NCI-H2081 (cell line): ENCODE measurements around the gene FUBP1.
"Not testable (repeated sequence)": the region's sequence is repeated elsewhere in the genome, so short reads cannot be mapped to it uniquely, and the experiment has no call there.

Experiments
- DNase-seq, 2 experiments: peaks; one replicate each; lab custom pipeline; 2025; lab: John Stamatoyannopoulos, UW

FUBP1 gene, protein sequence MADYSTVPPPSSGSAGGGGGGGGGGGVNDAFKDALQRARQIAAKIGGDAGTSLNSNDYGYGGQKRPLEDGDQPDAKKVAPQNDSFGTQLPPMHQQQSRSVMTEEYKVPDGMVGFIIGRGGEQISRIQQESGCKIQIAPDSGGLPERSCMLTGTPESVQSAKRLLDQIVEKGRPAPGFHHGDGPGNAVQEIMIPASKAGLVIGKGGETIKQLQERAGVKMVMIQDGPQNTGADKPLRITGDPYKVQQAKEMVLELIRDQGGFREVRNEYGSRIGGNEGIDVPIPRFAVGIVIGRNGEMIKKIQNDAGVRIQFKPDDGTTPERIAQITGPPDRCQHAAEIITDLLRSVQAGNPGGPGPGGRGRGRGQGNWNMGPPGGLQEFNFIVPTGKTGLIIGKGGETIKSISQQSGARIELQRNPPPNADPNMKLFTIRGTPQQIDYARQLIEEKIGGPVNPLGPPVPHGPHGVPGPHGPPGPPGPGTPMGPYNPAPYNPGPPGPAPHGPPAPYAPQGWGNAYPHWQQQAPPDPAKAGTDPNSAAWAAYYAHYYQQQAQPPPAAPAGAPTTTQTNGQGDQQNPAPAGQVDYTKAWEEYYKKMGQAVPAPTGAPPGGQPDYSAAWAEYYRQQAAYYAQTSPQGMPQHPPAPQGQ

DNA sequence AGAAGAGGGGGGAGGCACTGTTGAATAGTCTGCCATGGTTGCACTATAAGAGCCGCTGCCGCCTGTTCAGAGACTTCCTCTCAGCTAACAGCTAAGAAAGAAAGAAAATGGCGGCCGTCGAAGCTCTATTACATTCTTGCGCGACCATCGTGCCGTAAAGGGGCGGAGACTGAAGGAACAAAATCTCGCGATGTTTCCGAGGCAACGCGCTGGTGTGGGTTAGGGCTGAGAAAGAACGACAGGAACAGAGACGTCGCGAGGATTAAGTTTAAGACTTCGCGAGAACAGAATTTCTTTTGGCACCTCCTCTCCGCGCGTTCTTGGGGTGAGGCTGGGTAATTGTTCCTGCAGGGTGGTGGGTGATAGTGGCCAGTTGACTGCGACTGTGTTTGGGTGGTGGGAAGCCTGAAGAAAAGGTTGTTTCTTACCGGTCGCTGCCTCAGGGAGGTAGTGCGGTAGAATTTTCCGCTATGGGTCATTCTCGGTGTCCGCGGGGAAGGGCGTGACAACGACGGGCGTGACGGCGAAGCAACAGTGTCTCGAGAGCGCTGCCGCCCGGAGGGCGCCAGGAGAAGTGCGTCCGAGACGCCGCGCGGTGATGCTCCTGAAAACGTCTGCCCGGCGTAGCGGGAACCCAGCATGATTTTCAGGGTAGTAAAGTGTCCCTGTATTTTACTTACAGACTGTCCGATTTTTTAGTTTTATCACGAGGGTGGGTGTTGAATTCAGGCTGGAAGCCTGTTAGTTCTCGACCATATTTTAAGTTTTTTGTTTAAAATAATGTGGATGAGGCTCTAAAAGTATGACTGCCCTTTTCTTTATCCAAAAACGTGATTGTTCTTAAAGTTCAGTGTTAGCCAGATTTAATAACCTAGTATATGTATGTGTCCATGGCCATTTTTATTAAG lies at the start of gene FUBP1:
Gene FUBP1 (minus strand): TSS at position 104 of the 908 bp plus-strand sequence. CDS start 68 bp downstream, at position 36.
- DNase-seq: peak; percentile 95 to 97

DNA sequence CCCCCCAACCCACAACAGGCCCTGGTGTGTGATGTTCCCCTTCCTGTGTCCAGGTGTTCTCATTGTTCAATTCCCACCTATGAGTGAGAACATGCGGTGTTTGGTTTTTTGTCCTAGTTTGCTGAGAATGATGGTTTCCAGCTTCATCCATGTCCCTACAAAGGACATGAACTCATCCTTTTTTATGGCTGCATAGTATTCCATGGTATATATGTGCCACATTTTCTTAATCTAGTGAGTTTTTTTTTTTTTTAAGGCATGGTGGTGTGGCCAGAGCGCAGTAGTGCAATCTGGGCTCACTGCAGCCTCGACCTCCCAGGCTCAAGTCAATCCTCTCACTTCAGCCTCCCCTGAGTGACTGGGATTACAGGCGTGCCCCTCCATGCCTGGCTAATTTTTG lies 42.3 kb upstream of the FUBP1 start:
- DNase-seq: not testable (repeated sequence)

- DNase-seq: no peak
These were observed 40.2 kb upstream of the FUBP1 start for GRCh38 chr1:78019024-78019423.

DNA sequence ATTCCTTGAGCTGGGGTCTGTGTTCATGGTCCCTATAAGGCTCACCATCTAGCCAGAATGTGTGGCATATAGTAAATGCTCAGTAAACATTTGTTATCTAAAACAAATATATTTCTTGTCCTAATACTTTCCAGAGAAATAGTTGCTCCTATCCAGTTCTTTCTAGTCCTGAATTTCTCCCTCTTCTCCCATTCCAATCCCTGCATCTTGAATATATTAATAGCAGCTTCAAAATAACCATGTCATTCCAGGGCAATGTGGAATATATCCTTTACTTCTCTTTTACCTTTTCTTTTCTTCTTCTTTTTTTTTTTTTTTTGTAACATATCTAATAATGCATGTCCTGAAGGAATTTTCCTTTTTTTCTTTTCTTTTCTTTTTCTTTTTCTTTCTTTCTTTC lies 36.3 kb upstream of the FUBP1 start:
- no peak for DNase-seq

DNA sequence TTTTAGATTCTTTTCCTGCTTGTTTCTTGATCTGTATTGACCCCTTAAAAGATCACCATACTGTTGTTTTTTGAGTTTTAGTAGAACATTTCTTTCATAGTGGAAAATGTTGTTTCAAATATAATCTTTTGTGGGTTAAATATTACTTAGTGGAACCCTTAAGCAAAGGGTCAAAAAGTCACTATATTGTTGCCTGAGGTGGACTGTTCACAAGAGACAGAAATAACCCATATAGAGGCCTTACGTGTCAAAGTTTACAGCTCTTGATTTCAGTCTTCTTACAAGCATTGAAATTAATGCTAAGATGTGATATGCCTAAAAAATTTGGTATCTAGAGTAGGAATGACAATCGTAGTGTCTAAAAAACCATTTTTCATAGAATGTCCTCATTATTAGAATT lies 32.2 kb upstream of the FUBP1 start:
- no peak for DNase-seq

GRCh38 chr1:78009836-78010235 lies 31.0 kb upstream of the FUBP1 start:
- DNase-seq: no peak

- no peak for DNase-seq
These were observed 30.4 kb upstream of the FUBP1 start for GRCh38 chr1:78009276-78009675.

GRCh38 chr1:78007677-78008341 lies 28.9 kb upstream of the FUBP1 start:
- no peak for DNase-seq

GRCh38 chr1:78006521-78006920 lies 27.6 kb upstream of the FUBP1 start:
- no peak for DNase-seq

- peak in 1 of 2 experiments; percentile 6 for DNase-seq
These were observed 26.9 kb upstream of the FUBP1 start for GRCh38 chr1:78005755-78006154.

GRCh38 chr1:78005448-78005722 lies 26.5 kb upstream of the FUBP1 start:
- DNase-seq: no peak

- DNase-seq: peak; percentile 54 to 83
These were observed 26.0 kb upstream of the FUBP1 start, which contains the start of gene DNAJB4 for GRCh38 chr1:78004719-78005447. Gene DNAJB4, plus strand, starts transcription at chr1:78004939. Its CDS starts 172 bp downstream, at chr1:78005111.

GRCh38 chr1:78003882-78004718 lies 25.2 kb upstream of the FUBP1 start:
- DNase-seq: peak; percentile 15 to 49

DNA sequence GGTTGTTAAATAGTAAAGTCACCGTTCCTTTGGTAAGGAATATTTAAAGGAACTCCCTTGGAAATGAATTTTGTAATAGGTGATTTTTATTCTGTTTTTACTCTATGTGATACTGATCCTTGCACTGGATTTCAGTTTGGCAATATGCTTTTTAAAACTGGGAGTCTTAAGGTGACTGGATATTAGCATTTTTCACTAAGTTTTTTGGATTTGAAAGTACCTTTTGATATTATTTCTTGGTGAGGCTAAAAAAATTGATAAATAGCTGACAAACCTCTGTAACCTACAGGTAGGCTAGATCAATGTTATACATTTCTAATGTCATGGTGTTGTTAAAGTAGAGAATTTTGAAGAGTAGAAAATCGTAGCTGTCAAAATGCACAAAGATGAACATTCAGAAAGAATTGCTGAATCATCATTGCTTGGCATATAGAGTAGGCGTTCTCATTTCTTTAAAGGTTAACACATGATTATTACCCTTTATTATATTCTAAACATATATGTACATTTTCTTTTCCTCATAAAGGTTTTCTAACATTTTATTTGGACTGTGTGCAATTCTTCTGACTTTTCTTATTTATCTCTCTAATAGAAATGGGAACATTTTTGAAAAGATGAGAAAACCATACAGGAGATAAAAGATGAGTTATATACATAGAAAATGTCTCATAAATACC lies 24.3 kb upstream of the FUBP1 start:
- DNase-seq: no peak

DNA sequence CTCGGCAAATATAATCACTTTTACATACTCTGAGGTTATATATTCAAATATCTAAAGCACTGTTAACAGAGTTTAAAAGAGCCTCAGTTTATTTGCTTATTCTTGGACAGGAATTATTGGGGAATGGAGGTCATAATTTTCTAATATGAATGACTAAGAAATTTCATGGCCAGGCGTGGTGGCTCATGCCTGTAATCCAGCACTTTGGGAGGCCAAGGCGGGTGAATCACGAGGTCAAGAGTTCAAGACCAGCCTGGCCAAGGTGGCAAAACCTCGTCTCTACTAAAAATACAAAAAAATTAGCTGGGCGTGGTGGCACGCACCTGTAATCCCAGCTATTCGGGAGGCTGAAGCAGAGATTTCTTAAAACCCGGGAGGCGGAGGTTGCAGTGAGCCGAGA lies 21.7 kb upstream of the FUBP1 start:
- not testable (repeated sequence) for DNase-seq

- DNase-seq: no peak
These were observed 17.9 kb upstream of the FUBP1 start for GRCh38 chr1:77996734-77997133.

DNA sequence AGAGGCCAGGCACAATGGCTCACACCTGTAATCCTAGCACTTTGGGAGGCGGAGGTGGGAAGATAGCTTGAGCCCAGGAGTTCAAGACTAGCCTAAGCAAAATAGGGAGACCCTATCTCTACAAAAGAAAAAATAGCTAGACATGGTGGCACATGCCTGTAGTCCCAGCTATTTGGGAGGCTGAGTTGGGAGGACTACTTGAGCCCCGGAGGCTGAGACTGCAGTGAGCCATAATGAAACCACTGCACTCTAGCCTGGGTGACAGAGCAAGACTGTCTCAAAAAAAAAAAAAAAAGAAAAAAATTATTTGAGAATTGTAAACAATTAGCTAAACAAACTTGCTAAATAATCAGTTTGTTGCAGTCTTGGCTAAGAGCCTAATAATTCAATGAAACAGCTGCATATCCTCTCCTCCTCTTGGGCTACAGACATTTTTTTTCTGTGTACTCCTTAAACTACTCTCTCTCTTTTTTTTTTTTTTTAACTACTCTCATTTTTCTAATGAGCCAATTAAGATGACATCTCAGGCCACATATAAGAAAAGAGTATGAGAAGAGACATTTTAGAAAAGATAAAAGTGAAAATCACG lies 15.3 kb upstream of the FUBP1 start:
- DNase-seq: no peak

DNA sequence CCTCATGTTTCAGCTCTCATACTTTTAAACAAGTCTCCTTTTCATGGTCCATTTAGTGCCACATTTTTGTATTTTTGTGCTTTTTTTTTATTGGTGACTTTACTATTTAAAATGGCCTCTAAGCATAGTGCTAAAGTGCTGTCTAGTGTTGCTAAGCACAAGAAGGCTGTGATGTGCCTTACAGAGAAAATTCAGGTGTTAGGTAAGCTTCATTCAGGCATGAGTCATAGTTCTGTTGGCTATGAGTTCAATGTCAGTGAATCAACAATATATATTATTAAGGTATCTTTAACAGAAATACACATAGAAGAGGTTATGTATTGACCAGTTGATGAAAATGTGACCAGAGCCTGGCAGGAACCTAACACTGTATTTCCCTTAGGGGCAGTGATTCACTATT lies 12.8 kb upstream of the FUBP1 start:
- no peak for DNase-seq

DNA sequence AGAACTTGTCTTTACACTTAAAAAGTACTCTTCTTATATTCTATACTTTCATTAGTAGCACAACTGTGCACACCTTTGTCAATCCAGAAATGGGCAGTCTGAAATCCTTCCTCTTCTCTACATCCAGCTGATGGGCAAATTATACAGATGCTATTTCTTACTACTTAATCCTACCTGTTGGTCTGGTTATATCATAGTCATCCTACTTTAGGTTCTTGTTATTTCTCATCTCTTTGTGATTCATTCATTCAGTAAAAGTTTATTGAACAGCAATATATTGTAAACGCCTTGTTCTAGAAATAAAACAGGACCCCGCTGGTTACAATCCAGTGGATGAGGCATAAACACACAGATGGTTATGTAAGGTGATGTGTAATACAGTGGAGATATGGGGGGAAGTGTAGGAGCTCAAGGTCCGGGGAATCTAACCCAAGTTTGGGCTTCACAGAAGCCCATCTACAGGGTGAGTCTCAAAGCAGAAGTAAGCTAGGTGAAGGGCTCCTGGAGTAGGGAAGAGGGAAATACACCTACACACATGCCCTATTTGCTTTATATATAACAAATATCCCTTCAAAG lies 11.8 kb upstream of the FUBP1 start:
- DNase-seq: no peak
